ENCODE data around the gene BOLA2.
"Not testable (repeated sequence)": the region's sequence is repeated elsewhere in the genome, so short reads cannot be mapped to it uniquely, and the experiment has no call there.

The BOLA2 gene

GRCh38 chr16:29454269-29454668, at the start of gene BOLA2, which contains the start of gene SLX1B:
BOLA2 (minus strand) TSS chr16:29454351; CDS start chr16:29454253, 98 bp downstream.
SLX1B (plus strand) TSS chr16:29454533.
- not testable (repeated sequence) for DNase-seq

GRCh38 chr16:29482276-29482675, 28.1 kb upstream of the BOLA2 start:
- not testable (repeated sequence) for DNase-seq

- not testable (repeated sequence) for DNase-seq
Measured at GRCh38 chr16:29472065-29472464, 17.9 kb upstream of the BOLA2 start.

- DNase-seq, result not testable (repeated sequence)
Measured at GRCh38 chr16:29469660-29470059, 15.5 kb upstream of the BOLA2 start.

GRCh38 chr16:29467654-29468366, 13.7 kb upstream of the BOLA2 start:
- not testable (repeated sequence) for DNase-seq

GRCh38 chr16:29466904-29467303, 12.8 kb upstream of the BOLA2 start:
- DNase-seq, result not testable (repeated sequence)

- not testable (repeated sequence) for DNase-seq
Measured at GRCh38 chr16:29465985-29466824, 12.1 kb upstream of the BOLA2 start.

- not testable (repeated sequence) for DNase-seq
Measured at GRCh38 chr16:29460647-29461030, 6.5 kb upstream of the BOLA2 start.

GRCh38 chr16:29459706-29460646, 5.8 kb upstream of the BOLA2 start, which contains the start of gene SULT1A4:
SULT1A4 (plus strand) TSS chr16:29459913; CDS start chr16:29461386, 1,473 bp downstream.
- not testable (repeated sequence) for DNase-seq

GRCh38 chr16:29457660-29458059, 3.5 kb upstream of the BOLA2 start:
- not testable (repeated sequence) for DNase-seq

- DNase-seq, result not testable (repeated sequence)
Measured at GRCh38 chr16:29454828-29455227, 677 bp upstream of the BOLA2 start.

GRCh38 chr16:29453754-29454153, 397 bp downstream of the BOLA2 start:
- not testable (repeated sequence) for DNase-seq

GRCh38 chr16:29425390-29425789, 28.8 kb downstream of the BOLA2 start:
- not testable (repeated sequence) for DNase-seq

- DNase-seq, result not testable (repeated sequence)
Measured at GRCh38 chr16:29423587-29423986, 30.6 kb downstream of the BOLA2 start.

GRCh38 chr16:29405249-29405648, 48.9 kb downstream of the BOLA2 start:
- not testable (repeated sequence) for DNase-seq
